NT2/D1 (cell line): ENCODE data around the gene ITGA3.
"Not testable (repeated sequence)": the region's sequence is repeated elsewhere in the genome, so short reads cannot be mapped to it uniquely, and the experiment has no call there.

Experiments used
- DNase-seq: peaks from one replicate; pipeline ENCODE4 v3.0.0-alpha.2; 2011; ENCODE audit warnings: low read depth, low spot score
- H3K27me3 ChIP-seq: 2 replicates; pipeline ENCODE4 v1.6.0; 2011; ENCODE audit warnings: mild to moderate bottlenecking; ENCODE audit not compliant: insufficient read length, insufficient read depth
- H3K36me3 ChIP-seq: 2 replicates; pipeline ENCODE4 v1.6.1; 2011; ENCODE audit warnings: mild to moderate bottlenecking, low read length, mixed read lengths; ENCODE audit not compliant: insufficient read depth, insufficient read length
- H3K4me1 ChIP-seq: 2 replicates; pipeline ENCODE4 v1.5.1; 2011; ENCODE audit not compliant: insufficient read depth, insufficient read length
- H3K4me3 ChIP-seq: 2 replicates; pipeline ENCODE4 v1.5.1; 2011; ENCODE audit warnings: low read depth; ENCODE audit not compliant: insufficient read length
- H3K9ac ChIP-seq: 2 replicates; pipeline ENCODE4 v1.6.0; 2011; ENCODE audit warnings: low read depth; ENCODE audit not compliant: insufficient read length
- H3K9me3 ChIP-seq: 2 replicates; pipeline ENCODE4 v1.5.1; 2011; ENCODE audit warnings: mild to moderate bottlenecking, low read length; ENCODE audit not compliant: insufficient read depth
- SUZ12 ChIP-seq: IDR thresholded peaks from 2 replicates; pipeline ENCODE4 v1.6.1; 2011; ENCODE audit not compliant: insufficient read length, insufficient read depth; ENCODE audit errors: extremely low read depth
- YY1 ChIP-seq: IDR thresholded peaks from 2 replicates; pipeline ENCODE4 v1.6.1; 2011; ENCODE audit not compliant: insufficient read length, insufficient read depth
- ZNF274 ChIP-seq: IDR thresholded peaks from 2 replicates; pipeline ENCODE4 v1.6.1; 2011; ENCODE audit warnings: mild to moderate bottlenecking, low read depth, low read length

The ITGA3 gene

GRCh38 chr17:50059759-50060273 lies 3.9 kb downstream of the ITGA3 start:
- H3K9ac ChIP-seq, result no peak overlapping the region
- no peak overlapping the region for H3K4me3 ChIP-seq
- H3K36me3 ChIP-seq, result peaks cover 11% of the 10 kb centered on the region
- no peaks in the 10 kb centered on the region for H3K9me3 ChIP-seq
- peaks cover 18% of the 10 kb centered on the region for H3K27me3 ChIP-seq
- peaks cover 48% of the 10 kb centered on the region for H3K4me1 ChIP-seq
- no peak for DNase-seq
- TF ChIP-seq SUZ12 (no peak), ZNF274 (no peak), YY1 (no peak)

- peaks cover 11% of the 10 kb centered on the region for H3K36me3 ChIP-seq
- TF ChIP-seq ZNF274 (no peak), SUZ12 (no peak), YY1 (no peak)
- H3K4me3 ChIP-seq, result no peak overlapping the region
- no peak overlapping the region for H3K9ac ChIP-seq
- no peak for DNase-seq
- H3K9me3 ChIP-seq, result no peaks in the 10 kb centered on the region
- peaks cover 49% of the 10 kb centered on the region for H3K4me1 ChIP-seq
- peaks cover 18% of the 10 kb centered on the region for H3K27me3 ChIP-seq
These were observed 5.2 kb downstream of the ITGA3 start for GRCh38 chr17:50060951-50061712.

- not testable (repeated sequence) for H3K9me3 ChIP-seq, DNase-seq, H3K4me3 ChIP-seq, H3K9ac ChIP-seq
- Histone ChIP-seq H3K4me1 (peaks cover 49% of the 10 kb centered on the region), H3K27me3 (peaks cover 18% of the 10 kb centered on the region), H3K36me3 (peaks cover 14% of the 10 kb centered on the region)
These were observed 5.8 kb downstream of the ITGA3 start for GRCh38 chr17:50061713-50062045.

- no peak overlapping the region for H3K4me3 ChIP-seq
- H3K9ac ChIP-seq, result no peak overlapping the region
- TF ChIP-seq ZNF274, result no peak
- TF ChIP-seq YY1, result no peak
- TF ChIP-seq SUZ12, result no peak
- no peaks in the 10 kb centered on the region for H3K9me3 ChIP-seq
- H3K27me3 ChIP-seq, result peaks cover 11% of the 10 kb centered on the region
- H3K4me1 ChIP-seq, result peaks cover 43% of the 10 kb centered on the region
- DNase-seq, result no peak
- H3K36me3 ChIP-seq, result peaks cover 12% of the 10 kb centered on the region
These were observed 6.7 kb downstream of the ITGA3 start for GRCh38 chr17:50062293-50063243.

- Histone ChIP-seq H3K4me3 (no peak overlapping the region), H3K36me3 (peaks cover 14% of the 10 kb centered on the region), H3K27me3 (peaks cover 2% of the 10 kb centered on the region), H3K9me3 (no peaks in the 10 kb centered on the region), H3K9ac (no peak overlapping the region), H3K4me1 (peaks cover 37% of the 10 kb centered on the region)
- TF ChIP-seq ZNF274, result no peak
- TF ChIP-seq SUZ12, result no peak
- no peak for TF ChIP-seq YY1
- DNase-seq, result no peak
These were observed 7.8 kb downstream of the ITGA3 start for GRCh38 chr17:50063561-50064252.

- no peak overlapping the region for H3K4me3 ChIP-seq
- H3K9me3 ChIP-seq, result no peaks in the 10 kb centered on the region
- TF ChIP-seq YY1, result no peak
- no peak for TF ChIP-seq ZNF274
- TF ChIP-seq SUZ12, result no peak
- H3K36me3 ChIP-seq, result peaks cover 14% of the 10 kb centered on the region
- H3K27me3 ChIP-seq, result no peaks in the 10 kb centered on the region
- peaks cover 30% of the 10 kb centered on the region for H3K4me1 ChIP-seq
- no peak for DNase-seq
- H3K9ac ChIP-seq, result no peak overlapping the region
These were observed 8.5 kb downstream of the ITGA3 start for GRCh38 chr17:50064253-50065001.
